ENCODE data around the gene RPS6KL1.

GRCh38 chr14:74858022-74858421, 65.0 kb downstream of the RPS6KL1 start:
- TF ChIP-seq POLR2A (IDR thresholded peaks at IDR 0.05; ENCODE audit: low read depth, low read length) (no peak), TAF1 (IDR thresholded peaks at IDR 0.05; ENCODE audit: low read depth, low read length) (no peak), SPI1 (IDR thresholded peaks at IDR 0.05; ENCODE audit: low read depth, low read length) (no peak), POLR2AphosphoS5 (IDR thresholded peaks at IDR 0.05; ENCODE audit: low read depth, low read length) (no peak), PAX5 (IDR thresholded peaks at IDR 0.05; ENCODE audit: insufficient read depth, low read length, severe bottlenecking) (no peak)

Measured in GM12891 (cell line).